ENCODE data around the gene IL12RB2.

DNA sequence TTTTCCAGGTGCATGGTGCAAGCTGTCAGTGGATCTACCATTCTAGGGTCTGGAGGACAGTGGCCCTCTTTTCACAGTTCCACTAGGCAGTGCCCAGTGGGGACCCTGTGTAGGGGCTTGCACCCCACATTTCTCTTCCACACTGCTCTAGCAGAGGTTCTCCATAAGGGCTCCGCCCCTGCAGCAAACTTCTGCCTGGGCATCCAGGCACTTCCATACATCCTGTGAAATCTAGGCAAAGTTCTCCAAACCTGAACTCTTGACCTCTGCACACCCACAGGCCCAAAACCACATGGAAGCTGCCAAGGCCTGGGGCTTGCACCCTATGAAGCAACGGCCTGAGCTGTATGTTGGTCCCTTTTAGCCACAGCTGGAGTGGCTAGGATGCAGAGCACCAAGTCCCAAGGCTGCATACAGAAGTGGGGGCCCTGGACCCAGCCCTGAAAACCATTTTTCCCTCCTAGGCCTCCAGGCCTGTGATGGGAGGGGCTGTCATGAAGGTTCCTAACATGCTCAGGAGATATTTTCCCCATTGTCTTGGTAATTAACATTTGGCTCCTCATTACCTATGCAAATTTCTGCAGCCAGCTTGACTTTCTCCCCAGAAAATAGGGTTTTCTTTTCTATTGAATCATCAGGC is 76.4 kb downstream of the IL12RB2 start:
- TF ChIP-seq DPF2 (IDR thresholded peaks at IDR 0.05) (no peak), TAF1 (IDR thresholded peaks at IDR 0.05; ENCODE audit: borderline replicate concordance, low read depth, low read length) (no peak), MTA2 (IDR thresholded peaks at IDR 0.05; ENCODE audit: low read depth) (no peak), MTA3 (IDR thresholded peaks at IDR 0.05; ENCODE audit: borderline replicate concordance, low read length) (no peak), EP300 (IDR thresholded peaks at IDR 0.05; ENCODE audit: borderline replicate concordance in 1 of 2, control insufficient read depth in 1 of 2, low read depth in 2 of 2, low read length in 2 of 2) (no peak), SUZ12 (IDR thresholded peaks at IDR 0.05; ENCODE audit: unreplicated experiment) (no peak), CBX5 (IDR thresholded peaks at IDR 0.05; ENCODE audit: low read depth) (no peak)
